ENCODE measurements around the gene PIAS1.
A peak's percentile ranks its signal among the peaks of the same experiment; 100 is the strongest.
"Not testable (repeated sequence)": the region's sequence is repeated elsewhere in the genome, so short reads cannot be mapped to it uniquely, and the experiment has no call there.

Gene PIAS1

GRCh38 chr15:68053701-68054627 is at the start of gene PIAS1:
Gene PIAS1 (plus strand): TSS chr15:68054315. CDS start chr15:68054327, 12 bp downstream.
- DNase-seq (ENCODE audit: low read depth in 1 of 2, low spot score in 1 of 2) = peak; percentile 86 to 90

- DNase-seq (ENCODE audit: low read depth in 1 of 2, low spot score in 1 of 2) = not testable (repeated sequence)
These were observed 46.5 kb upstream of the PIAS1 start for GRCh38 chr15:68007642-68008041.

- no peak for DNase-seq (ENCODE audit: low read depth in 1 of 2, low spot score in 1 of 2)
These were observed 43.6 kb upstream of the PIAS1 start for GRCh38 chr15:68010361-68011153.

GRCh38 chr15:68012911-68013310 is 41.2 kb upstream of the PIAS1 start:
- no peak for DNase-seq (ENCODE audit: low read depth in 1 of 2, low spot score in 1 of 2)

GRCh38 chr15:68014219-68014618 is 39.9 kb upstream of the PIAS1 start:
- DNase-seq (ENCODE audit: low read depth in 1 of 2, low spot score in 1 of 2) = no peak

GRCh38 chr15:68015244-68015643 is 38.9 kb upstream of the PIAS1 start:
- DNase-seq (ENCODE audit: low read depth in 1 of 2, low spot score in 1 of 2) = no peak

- DNase-seq (ENCODE audit: low read depth in 1 of 2, low spot score in 1 of 2) = no peak
These were observed 36.9 kb upstream of the PIAS1 start for GRCh38 chr15:68017201-68017600.

- no peak for DNase-seq (ENCODE audit: low read depth in 1 of 2, low spot score in 1 of 2)
These were observed 35.2 kb upstream of the PIAS1 start for GRCh38 chr15:68018797-68019444.

GRCh38 chr15:68019814-68020525 is 34.1 kb upstream of the PIAS1 start:
- DNase-seq (ENCODE audit: low read depth in 1 of 2, low spot score in 1 of 2) = no peak

GRCh38 chr15:68020685-68021084 is 33.4 kb upstream of the PIAS1 start:
- no peak for DNase-seq (ENCODE audit: low read depth in 1 of 2, low spot score in 1 of 2)

GRCh38 chr15:68022061-68022460 is 32.1 kb upstream of the PIAS1 start:
- no peak for DNase-seq (ENCODE audit: low read depth in 1 of 2, low spot score in 1 of 2)

- no peak for DNase-seq (ENCODE audit: low read depth in 1 of 2, low spot score in 1 of 2)
These were observed 30.6 kb upstream of the PIAS1 start for GRCh38 chr15:68023307-68024101.

GRCh38 chr15:68025835-68026424 is 28.2 kb upstream of the PIAS1 start:
- no peak for DNase-seq (ENCODE audit: low read depth in 1 of 2, low spot score in 1 of 2)

GRCh38 chr15:68027388-68027787 is 26.7 kb upstream of the PIAS1 start:
- no peak for DNase-seq (ENCODE audit: low read depth in 1 of 2, low spot score in 1 of 2)

GRCh38 chr15:68028137-68028887 is 25.8 kb upstream of the PIAS1 start:
- DNase-seq (ENCODE audit: low read depth in 1 of 2, low spot score in 1 of 2) = no peak

GRCh38 chr15:68028888-68029207 is 25.3 kb upstream of the PIAS1 start:
- DNase-seq (ENCODE audit: low read depth in 1 of 2, low spot score in 1 of 2) = no peak

- no peak for DNase-seq (ENCODE audit: low read depth in 1 of 2, low spot score in 1 of 2)
These were observed 24.2 kb upstream of the PIAS1 start for GRCh38 chr15:68029959-68030358.

GRCh38 chr15:68031404-68031803 is 22.7 kb upstream of the PIAS1 start:
- no peak for DNase-seq (ENCODE audit: low read depth in 1 of 2, low spot score in 1 of 2)

- DNase-seq (ENCODE audit: low read depth in 1 of 2, low spot score in 1 of 2) = no peak
These were observed 21.4 kb upstream of the PIAS1 start for GRCh38 chr15:68032672-68033071.
